ENCODE measurements around the gene CAMK1D. TPM values are rescaled to one million over a fixed set of nuclear protein-coding genes. Genes with fewer than 3 reads are reported as not detected.
A peak's percentile ranks its signal among the peaks of the same experiment; 100 is the strongest.

The CAMK1D gene
- total and polyA plus RNA-seq, 11 donors: 1.4 to 16.0 (median 2.5) TPM

DNA sequence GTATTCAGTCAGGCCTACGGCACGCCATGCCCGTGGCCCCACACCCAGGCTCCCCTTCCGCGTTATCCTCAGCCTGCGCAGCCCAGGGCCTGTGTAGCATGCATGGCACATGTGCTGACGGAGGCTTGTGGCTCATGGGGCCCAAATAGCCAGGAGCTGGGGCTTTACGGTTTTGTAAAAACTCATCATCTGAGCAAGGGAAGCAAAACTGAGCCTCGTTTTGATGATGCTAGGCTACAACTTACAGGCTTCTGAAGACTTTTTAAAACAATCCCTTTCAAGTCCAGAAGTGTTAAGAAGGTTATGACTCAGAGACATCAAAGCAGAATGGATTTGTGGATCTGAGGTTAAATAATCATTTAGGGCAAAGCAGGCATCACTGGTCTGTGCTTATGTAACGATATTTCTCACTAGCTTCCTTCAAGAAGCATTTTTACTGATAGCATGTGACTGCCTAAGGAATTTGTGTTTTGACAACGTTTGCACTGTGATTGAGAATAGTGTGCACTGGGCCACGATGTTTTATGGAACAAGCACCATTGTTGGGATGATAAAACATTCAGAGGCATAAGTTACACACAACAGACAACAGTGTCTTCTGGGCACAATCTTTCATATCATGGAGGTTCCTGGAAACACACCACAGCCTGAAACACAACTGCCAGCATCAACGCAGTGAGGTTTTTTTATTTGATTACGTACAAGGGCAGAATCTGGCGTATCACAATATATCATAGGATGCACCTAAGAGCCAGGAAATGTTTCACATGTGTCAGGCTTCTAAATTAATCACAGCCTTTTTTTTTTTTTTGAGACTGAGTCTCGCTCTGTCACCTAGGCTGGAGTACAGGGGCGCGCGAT is 377.9 kb downstream of the CAMK1D start:
- Histone ChIP-seq H3K4me1 (peaks cover 0 to 13% (median 0%) of the 10 kb centered on the region in 12 donors), H3K27me3 (no peaks in the 10 kb centered on the region), H3K36me3 (no peaks in the 10 kb centered on the region), H3K27ac (peak overlapping the region in 1 of 12 donors; percentile 62), H3K4me3 (no peak overlapping the region), H3K9me3 (no peaks in the 10 kb centered on the region)
- intact Hi-C loops (cut with DNase I): loop anchor here in 4 of 10 donors (5.0 to 10.0 kb wide), 3 partner anchors 178 to 350 kb away; no protein-coding TSS in a partner anchor
- 89 to 92% (median 91%) methylated on average over 16 to 19 of the region's 19 CpGs for WGBS, 4 donors
- TF ChIP-seq, protein P1, sequence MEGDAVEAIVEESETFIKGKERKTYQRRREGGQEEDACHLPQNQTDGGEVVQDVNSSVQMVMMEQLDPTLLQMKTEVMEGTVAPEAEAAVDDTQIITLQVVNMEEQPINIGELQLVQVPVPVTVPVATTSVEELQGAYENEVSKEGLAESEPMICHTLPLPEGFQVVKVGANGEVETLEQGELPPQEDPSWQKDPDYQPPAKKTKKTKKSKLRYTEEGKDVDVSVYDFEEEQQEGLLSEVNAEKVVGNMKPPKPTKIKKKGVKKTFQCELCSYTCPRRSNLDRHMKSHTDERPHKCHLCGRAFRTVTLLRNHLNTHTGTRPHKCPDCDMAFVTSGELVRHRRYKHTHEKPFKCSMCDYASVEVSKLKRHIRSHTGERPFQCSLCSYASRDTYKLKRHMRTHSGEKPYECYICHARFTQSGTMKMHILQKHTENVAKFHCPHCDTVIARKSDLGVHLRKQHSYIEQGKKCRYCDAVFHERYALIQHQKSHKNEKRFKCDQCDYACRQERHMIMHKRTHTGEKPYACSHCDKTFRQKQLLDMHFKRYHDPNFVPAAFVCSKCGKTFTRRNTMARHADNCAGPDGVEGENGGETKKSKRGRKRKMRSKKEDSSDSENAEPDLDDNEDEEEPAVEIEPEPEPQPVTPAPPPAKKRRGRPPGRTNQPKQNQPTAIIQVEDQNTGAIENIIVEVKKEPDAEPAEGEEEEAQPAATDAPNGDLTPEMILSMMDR (IDR thresholded peaks at IDR 0.05): no peak
- TF ChIP-seq POLR2A (IDR thresholded peaks at IDR 0.05): no peak
- no peak for DNase-seq
- ATAC-seq: no peak

DNA sequence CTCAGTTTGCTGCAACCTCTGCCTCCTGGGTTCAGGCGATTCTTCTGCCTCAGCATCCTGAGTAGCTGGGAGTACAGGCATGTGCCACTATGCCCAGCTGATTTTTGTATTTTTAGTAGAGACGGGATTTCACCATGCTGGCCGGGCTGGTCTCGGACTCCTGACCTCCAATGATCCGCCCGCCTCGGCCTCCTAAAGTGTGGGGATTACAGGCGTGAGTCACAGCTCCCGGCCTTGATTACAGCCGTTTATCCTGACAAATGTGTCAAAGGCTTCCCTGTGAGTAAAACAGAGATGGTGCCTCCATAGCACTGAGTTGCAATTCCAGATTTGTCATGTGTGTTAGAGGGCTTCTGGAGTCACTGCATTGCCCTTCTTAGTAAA is 378.5 kb downstream of the CAMK1D start:
- TF ChIP-seq, protein P1 (IDR thresholded peaks at IDR 0.05): no peak
- no peak for TF ChIP-seq POLR2A (IDR thresholded peaks at IDR 0.05)
- intact Hi-C loops (cut with DNase I): loop anchor here in 4 of 10 donors (5.0 to 10.0 kb wide), 3 partner anchors 177 to 349 kb away; no protein-coding TSS in a partner anchor
- H3K27me3 ChIP-seq: no peaks in the 10 kb centered on the region
- no peak overlapping the region for H3K4me3 ChIP-seq
- whole genome bisulfite sequencing, 4 donors: 81 to 85% (median 84%) methylated on average over 8 to 10 of the region's 10 CpGs
- H3K4me1 ChIP-seq: peaks cover 0 to 13% (median 0%) of the 10 kb centered on the region in 12 donors
- H3K36me3 ChIP-seq: no peaks in the 10 kb centered on the region
- peak overlapping the region in 1 of 12 donors; percentile 62 for H3K27ac ChIP-seq
- DNase-seq (no peak), ATAC-seq (no peak)
- no peaks in the 10 kb centered on the region for H3K9me3 ChIP-seq

DNA sequence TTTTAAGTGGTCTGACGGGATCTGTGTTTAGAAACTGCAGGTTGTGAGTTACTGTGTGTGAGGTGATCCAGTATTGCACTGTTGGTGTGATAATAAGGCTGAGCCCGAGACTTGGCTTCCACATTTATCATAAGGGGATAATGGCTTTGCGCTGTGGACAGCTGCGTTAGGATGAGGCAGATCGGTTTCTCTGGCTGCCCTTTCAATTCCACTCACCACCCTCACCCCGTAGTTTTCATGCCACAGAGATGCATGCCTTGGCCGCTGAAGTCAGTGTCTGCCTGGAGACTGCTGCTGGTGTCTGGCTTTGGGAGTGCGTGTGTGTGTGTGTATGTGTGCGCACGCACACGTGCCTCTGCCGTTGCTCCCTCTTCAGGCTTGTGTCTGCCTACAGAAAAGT is 379.1 kb downstream of the CAMK1D start:
- H3K4me3 ChIP-seq: no peak overlapping the region
- TF ChIP-seq POLR2A (IDR thresholded peaks at IDR 0.05): no peak
- TF ChIP-seq, protein P1 (IDR thresholded peaks at IDR 0.05): no peak
- intact Hi-C loops (cut with DNase I): loop anchor here in 4 of 10 donors (5.0 to 10.0 kb wide), 3 partner anchors 176 to 349 kb away; no protein-coding TSS in a partner anchor
- H3K36me3 ChIP-seq: no peaks in the 10 kb centered on the region
- ATAC-seq (no peak), DNase-seq (no peak)
- H3K4me1 ChIP-seq: peaks cover 0 to 13% (median 0%) of the 10 kb centered on the region in 12 donors
- WGBS, 4 donors: 81 to 83% (median 82%) methylated on average over 12 of the region's 12 CpGs
- no peaks in the 10 kb centered on the region for H3K27me3 ChIP-seq
- no peaks in the 10 kb centered on the region for H3K9me3 ChIP-seq
- peak overlapping the region in 1 of 12 donors; percentile 62 for H3K27ac ChIP-seq

DNA sequence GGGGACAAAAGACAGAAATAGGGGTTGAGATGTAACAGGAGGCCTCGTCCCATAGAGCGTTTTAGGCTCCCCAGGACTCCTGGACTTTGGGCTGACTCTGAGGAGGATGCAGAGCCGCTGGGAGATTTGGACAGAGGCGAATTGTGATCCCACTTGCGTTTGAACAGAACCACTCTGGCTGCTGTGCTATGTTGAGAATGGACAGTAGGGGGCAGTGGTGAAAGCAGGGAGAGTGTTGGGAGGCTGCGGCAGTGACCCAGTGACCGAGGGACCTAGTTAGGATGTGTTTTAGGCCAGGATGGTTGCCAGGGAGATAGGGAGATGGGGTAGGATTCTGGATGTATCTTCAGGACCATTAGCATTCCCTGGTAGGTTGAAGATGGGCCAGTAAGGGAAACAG is 380.5 kb downstream of the CAMK1D start:
- intact Hi-C loops (cut with DNase I): loop anchor here in 4 of 10 donors (5.0 to 10.0 kb wide), 3 partner anchors 175 to 347 kb away; no protein-coding TSS in a partner anchor
- Histone ChIP-seq H3K4me1 (peaks cover 0 to 13% (median 0%) of the 10 kb centered on the region in 12 donors), H3K4me3 (no peak overlapping the region), H3K36me3 (no peaks in the 10 kb centered on the region), H3K27ac (no peak overlapping the region), H3K9me3 (no peaks in the 10 kb centered on the region), H3K27me3 (no peaks in the 10 kb centered on the region)
- ATAC-seq: no peak
- TF ChIP-seq, protein P1 (IDR thresholded peaks at IDR 0.05): peak in 4 of 12 donors; percentile 9 to 37 (median 18)
- TF ChIP-seq POLR2A (IDR thresholded peaks at IDR 0.05): no peak
- DNase-seq: no peak
- WGBS, 4 donors: 54 to 62% (median 58%) methylated on average over 7 of the region's 7 CpGs

All from heart left ventricle (tissue), 16 donors.